Nephron progenitor cell (in vitro differentiated cells): ENCODE data around the gene WFIKKN2.

Experiments
- DNase-seq: peaks from one replicate; pipeline ENCODE4 v3.0.0; 2021
- H3K27ac Mint-ChIP-seq: 2 replicates; pipeline ENCODE4 v1.8.0; 2021; ENCODE audit warnings: mild to moderate bottlenecking, moderate library complexity, mixed read lengths
- H3K27me3 Mint-ChIP-seq: 2 replicates; pipeline ENCODE4 v1.8.0; 2021; ENCODE audit warnings: mild to moderate bottlenecking, low read depth, mixed read lengths; ENCODE audit not compliant: poor library complexity
- H3K36me3 Mint-ChIP-seq: 2 replicates; pipeline ENCODE4 v1.8.0; 2021; ENCODE audit warnings: low read depth, mixed read lengths
- H3K4me1 Mint-ChIP-seq: 2 replicates; pipeline ENCODE4 v1.8.0; 2021; ENCODE audit warnings: mixed read lengths
- H3K4me3 Mint-ChIP-seq: 2 replicates; pipeline ENCODE4 v1.8.0; 2021; ENCODE audit warnings: mild to moderate bottlenecking, moderate library complexity, mixed read lengths
- H3K9me3 Mint-ChIP-seq: 2 replicates; pipeline ENCODE4 v1.8.0; 2021; ENCODE audit warnings: mild to moderate bottlenecking, moderate library complexity, mixed read lengths
- CTCF ChIP-seq: fragments of 200-600 bp; sonication (generic); IDR thresholded peaks from 2 replicates; pipeline ENCODE4 v1.5.0; 2021; ENCODE audit warnings: antibody characterized with exemption

WFIKKN2 gene

GRCh38 chr17:50820651-50821050 is 14.7 kb upstream of the WFIKKN2 start:
- no peak for TF ChIP-seq CTCF
- Mint-ChIP-seq H3K4me1 (peaks cover 19% of the 10 kb centered on the region), H3K27ac (no peak overlapping the region), H3K27me3 (peaks cover 13% of the 10 kb centered on the region), H3K9me3 (peaks cover 6% of the 10 kb centered on the region), H3K36me3 (no peaks in the 10 kb centered on the region), H3K4me3 (no peak overlapping the region)
- DNase-seq = no peak

- Mint-ChIP-seq H3K4me3 (no peak overlapping the region), H3K36me3 (no peaks in the 10 kb centered on the region), H3K27me3 (peaks cover 3% of the 10 kb centered on the region), H3K27ac (no peak overlapping the region), H3K9me3 (peaks cover 6% of the 10 kb centered on the region), H3K4me1 (peaks cover 19% of the 10 kb centered on the region)
- no peak for TF ChIP-seq CTCF
- DNase-seq = no peak
These were observed 12.8 kb upstream of the WFIKKN2 start for GRCh38 chr17:50822550-50822949.

- Mint-ChIP-seq H3K27ac (no peak overlapping the region), H3K4me1 (peaks cover 12% of the 10 kb centered on the region), H3K27me3 (no peaks in the 10 kb centered on the region), H3K36me3 (no peaks in the 10 kb centered on the region), H3K9me3 (peaks cover 6% of the 10 kb centered on the region), H3K4me3 (no peak overlapping the region)
- DNase-seq = no peak
- no peak for TF ChIP-seq CTCF
These were observed 11.0 kb upstream of the WFIKKN2 start for GRCh38 chr17:50824429-50824828.

GRCh38 chr17:50825188-50825587 is 10.2 kb upstream of the WFIKKN2 start:
- Mint-ChIP-seq H3K4me3 (no peak overlapping the region), H3K36me3 (no peaks in the 10 kb centered on the region), H3K4me1 (peaks cover 18% of the 10 kb centered on the region), H3K27me3 (no peaks in the 10 kb centered on the region), H3K27ac (no peak overlapping the region), H3K9me3 (peaks cover 6% of the 10 kb centered on the region)
- no peak for DNase-seq
- TF ChIP-seq CTCF = no peak

- Mint-ChIP-seq H3K27ac (no peak overlapping the region), H3K4me1 (peaks cover 52% of the 10 kb centered on the region), H3K27me3 (peaks cover 3% of the 10 kb centered on the region), H3K36me3 (no peaks in the 10 kb centered on the region), H3K9me3 (peaks cover 3% of the 10 kb centered on the region), H3K4me3 (no peak overlapping the region)
- no peak for DNase-seq
- TF ChIP-seq CTCF = no peak
These were observed 6.7 kb upstream of the WFIKKN2 start for GRCh38 chr17:50828508-50829170.

GRCh38 chr17:50829332-50829731 is 6.1 kb upstream of the WFIKKN2 start:
- Mint-ChIP-seq H3K4me3 (no peak overlapping the region), H3K4me1 (peaks cover 59% of the 10 kb centered on the region), H3K36me3 (no peaks in the 10 kb centered on the region), H3K9me3 (no peaks in the 10 kb centered on the region), H3K27me3 (peaks cover 3% of the 10 kb centered on the region), H3K27ac (peak overlapping the region; percentile 33)
- DNase-seq = no peak
- TF ChIP-seq CTCF = no peak
